ENCODE results near the gene CRYBG1.

- TF ChIP-seq MLLT1 (IDR thresholded peaks at IDR 0.05) (no peak), SMAD5 (IDR thresholded peaks at IDR 0.05; ENCODE audit: low read depth) (no peak), FOXK2 (IDR thresholded peaks at IDR 0.05) (no peak), EP300 (IDR thresholded peaks at IDR 0.05; ENCODE audit: borderline replicate concordance in 1 of 2, control insufficient read depth in 1 of 2, low read depth in 2 of 2, low read length in 2 of 2) (no peak)
- TF ChIP-seq, protein P1, sequence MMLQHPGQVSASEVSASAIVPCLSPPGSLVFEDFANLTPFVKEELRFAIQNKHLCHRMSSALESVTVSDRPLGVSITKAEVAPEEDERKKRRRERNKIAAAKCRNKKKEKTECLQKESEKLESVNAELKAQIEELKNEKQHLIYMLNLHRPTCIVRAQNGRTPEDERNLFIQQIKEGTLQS (IDR thresholded peaks at IDR 0.05; ENCODE audit: borderline replicate concordance, extremely low read depth, low read depth, low read length), result no peak
Measured at GRCh38 chr6:106474466-106474865, 113.9 kb downstream of the CRYBG1 start.
